Stomach (tissue), 4 donors: Measurements from ENCODE around the gene CAMTA2.

Experiments
- CTCF ChIP-seq, 7 experiments: fragments of 450-650 bp in 4 of 7; fragments of 200-600 bp in 3 of 7; sonication (generic) in 3 of 7; IDR thresholded peaks; one replicate each; pipeline ENCODE4 v1.5.1; 2016 to 2019; ENCODE audit warnings: antibody characterized with exemption in 7 of 7, control low read depth in 2 of 7, mild to moderate bottlenecking in 1 of 7
- POLR2A ChIP-seq, 4 donors: fragments of 450-650 bp; IDR thresholded peaks; one replicate each; pipeline ENCODE4 v1.6.1; 2016; ENCODE audit warnings: antibody characterized with exemption in 4 of 4, control low read depth in 2 of 4, mild to moderate bottlenecking in 1 of 4, moderate library complexity in 1 of 4
- POLR2AphosphoS5 ChIP-seq, 3 donors: sonication (generic); formaldehyde crosslinking; IDR thresholded peaks; one replicate each; pipeline ENCODE4 v1.6.1; 2016; ENCODE audit warnings: antibody characterized with exemption in 3 of 3

- TF ChIP-seq CTCF (IDR thresholded peaks at IDR 0.05) = no peak
- no peak for TF ChIP-seq POLR2AphosphoS5 (IDR thresholded peaks at IDR 0.05)
- TF ChIP-seq POLR2A (IDR thresholded peaks at IDR 0.05) = no peak
Observed at GRCh38 chr17:4971826-4972225, 15.6 kb downstream of the CAMTA2 start.
